RPMI7951 (cell line): ENCODE results near the gene RNU4-1. TPM values are rescaled to one million over a fixed set of nuclear protein-coding genes. Genes with fewer than 3 reads are reported as not detected.
A peak's percentile ranks its signal among the peaks of the same experiment; 100 is the strongest.
"Not testable (repeated sequence)": the region's sequence is repeated elsewhere in the genome, so short reads cannot be mapped to it uniquely, and the experiment has no call there.

ENCODE experiments used
- DNase-seq: peaks from one replicate; pipeline ENCODE4 v3.0.0-alpha.2; 2012; ENCODE audit warnings: low read depth
- total RNA-seq: library from RNA; depleted of rRNA; stranded (reverse); fragments of >200 nt; shearing (Covaris generic); gene quantifications from 2 replicates; pipeline ENCODE4 v1.2.3, GENCODE V29; 2014; rRNA removed

The RNU4-1 gene
- total RNA-seq, 1 experiment from 2014 or later: under 0.01 TPM

DNA sequence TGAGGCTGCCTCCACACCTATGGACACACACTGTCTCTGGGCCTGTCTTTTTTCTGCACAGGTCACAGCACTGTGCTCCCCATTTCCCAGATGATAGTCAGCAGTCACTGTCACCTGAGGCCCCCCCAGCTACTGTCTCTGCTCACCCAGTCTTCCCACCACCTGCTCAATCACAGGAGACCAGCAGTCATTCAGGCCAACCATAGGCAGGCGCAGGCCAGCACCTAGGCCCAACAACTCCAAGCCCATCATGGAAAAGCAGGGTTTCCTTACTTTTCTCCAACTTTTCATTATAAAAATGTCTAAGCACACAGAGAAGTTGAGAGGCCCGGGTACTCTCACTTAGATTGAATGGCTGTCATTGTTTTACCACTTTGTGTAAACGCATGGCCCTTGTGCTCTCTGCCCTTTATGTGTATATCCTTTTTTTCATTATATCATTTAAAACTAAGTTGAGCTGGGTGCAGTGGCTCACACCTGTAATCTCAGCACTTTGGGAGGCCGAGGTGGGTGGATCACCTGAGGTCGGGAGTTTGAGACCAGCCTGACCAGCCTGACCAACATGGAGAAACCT is 34.6 kb downstream of the RNU4-1 start:
- no peak for DNase-seq

DNA sequence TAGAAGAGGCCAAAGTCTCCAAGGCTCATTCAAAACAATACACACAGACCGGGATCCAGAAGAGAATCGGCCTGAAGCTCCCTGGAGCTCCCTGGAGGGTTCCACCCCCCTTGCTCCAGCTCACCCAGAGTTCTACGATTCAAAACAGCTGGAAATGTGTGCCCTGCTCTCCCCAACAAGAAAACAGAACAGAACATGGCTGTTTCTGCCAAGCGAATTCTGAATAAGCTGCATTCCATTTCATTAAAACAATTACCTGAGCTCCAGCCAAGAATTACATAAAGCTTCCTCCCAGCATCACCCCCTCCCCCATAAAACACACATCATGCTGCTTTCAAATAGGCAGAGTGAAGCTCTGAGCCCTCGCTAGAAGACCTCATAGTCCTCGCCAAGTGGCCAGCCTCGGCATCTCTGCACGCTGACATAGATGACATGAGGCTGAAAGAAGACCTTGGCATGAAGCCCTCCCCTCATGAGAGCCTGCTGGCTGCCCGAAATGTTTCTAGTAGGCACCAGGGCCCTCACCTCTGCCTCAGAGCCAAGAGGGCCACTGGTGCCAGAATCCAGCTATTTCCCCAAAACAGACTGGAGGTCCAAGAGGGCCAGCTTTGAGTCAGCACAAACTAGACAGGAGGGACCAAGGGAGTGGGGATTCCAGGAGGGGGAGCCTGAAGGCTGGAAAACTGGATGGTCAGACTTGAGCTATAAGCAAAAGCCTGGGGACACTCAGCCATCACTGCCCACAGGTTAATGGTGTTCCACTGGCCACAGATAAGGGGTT is 35.8 kb downstream of the RNU4-1 start:
- DNase-seq: no peak

DNA sequence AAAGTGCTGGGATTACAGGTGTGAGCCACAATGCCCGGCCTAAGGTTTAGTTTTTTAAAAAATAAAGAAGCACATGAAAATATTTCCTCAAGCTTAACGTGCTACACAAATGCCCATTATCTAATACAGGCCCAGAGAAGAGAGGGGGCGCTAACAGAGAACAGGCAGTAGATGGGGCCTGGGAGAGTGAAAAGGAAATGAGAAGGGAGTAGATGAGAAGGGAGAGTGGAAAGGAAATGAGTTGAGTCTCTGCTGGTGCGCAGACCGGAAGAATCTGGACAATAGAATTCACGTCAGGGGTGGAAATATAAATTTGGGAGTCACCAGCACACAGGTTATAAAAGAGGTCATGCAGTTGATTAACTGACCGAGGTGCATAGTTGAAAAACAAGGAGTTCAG is 38.2 kb downstream of the RNU4-1 start:
- no peak for DNase-seq

DNA sequence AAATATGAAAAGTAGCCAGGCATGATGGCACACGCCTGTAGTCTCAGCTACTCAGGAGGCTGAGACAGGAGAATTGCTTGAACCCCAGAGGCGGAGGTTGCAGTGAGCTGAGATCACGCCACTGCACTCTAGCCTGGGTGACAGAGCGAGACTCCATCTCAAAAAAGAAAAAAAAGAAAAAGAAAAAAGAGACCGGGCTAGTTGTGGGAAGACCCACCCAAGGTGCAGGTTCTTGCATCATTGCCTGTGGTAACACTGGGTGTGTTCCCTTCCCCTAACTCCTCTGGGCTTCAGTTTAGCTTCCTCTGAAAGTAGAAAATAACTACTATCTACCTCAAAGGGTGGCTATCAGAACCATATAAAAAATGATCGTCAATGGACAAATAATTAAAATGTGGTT is 39.7 kb downstream of the RNU4-1 start:
- not testable (repeated sequence) for DNase-seq

DNA sequence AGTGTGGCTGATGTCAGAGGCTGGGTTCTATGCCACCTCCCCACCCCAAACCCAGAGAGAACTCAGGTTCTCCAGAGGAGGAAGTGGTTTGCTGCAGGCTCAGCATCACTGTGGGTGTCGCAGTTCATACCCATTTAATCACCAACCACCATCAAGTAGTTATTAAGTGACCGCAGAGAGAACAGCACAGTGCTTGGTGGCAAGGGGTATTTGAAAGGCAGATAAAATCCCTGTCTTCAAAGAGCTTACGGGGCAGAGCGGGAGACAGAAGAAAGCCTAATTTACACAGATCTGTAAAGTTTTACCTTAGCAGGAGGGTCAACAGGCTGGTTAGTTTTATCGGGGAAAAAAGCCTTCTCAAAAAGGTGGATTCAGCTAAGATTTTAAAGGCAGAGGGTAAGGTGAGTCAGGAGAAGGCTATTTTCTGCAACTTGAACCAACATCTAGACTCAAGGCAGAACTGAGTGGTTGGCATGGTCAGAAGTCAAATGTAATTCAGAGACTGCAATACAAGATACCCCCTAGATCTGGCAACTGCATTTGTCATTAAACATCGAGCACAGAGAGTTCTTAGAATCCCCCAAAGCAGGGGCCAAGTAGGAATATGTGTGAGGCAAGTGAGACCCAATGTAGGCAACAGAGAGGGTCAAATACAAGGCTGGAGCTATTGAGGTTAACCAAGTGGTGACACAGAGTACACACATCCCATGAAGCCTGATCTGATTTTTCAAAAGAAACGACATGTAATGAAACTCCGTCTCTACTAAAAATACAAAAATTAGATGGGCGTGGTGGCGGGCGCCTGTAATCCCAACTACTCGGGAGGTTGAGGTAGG is 40.7 kb downstream of the RNU4-1 start:
- DNase-seq: no peak

DNA sequence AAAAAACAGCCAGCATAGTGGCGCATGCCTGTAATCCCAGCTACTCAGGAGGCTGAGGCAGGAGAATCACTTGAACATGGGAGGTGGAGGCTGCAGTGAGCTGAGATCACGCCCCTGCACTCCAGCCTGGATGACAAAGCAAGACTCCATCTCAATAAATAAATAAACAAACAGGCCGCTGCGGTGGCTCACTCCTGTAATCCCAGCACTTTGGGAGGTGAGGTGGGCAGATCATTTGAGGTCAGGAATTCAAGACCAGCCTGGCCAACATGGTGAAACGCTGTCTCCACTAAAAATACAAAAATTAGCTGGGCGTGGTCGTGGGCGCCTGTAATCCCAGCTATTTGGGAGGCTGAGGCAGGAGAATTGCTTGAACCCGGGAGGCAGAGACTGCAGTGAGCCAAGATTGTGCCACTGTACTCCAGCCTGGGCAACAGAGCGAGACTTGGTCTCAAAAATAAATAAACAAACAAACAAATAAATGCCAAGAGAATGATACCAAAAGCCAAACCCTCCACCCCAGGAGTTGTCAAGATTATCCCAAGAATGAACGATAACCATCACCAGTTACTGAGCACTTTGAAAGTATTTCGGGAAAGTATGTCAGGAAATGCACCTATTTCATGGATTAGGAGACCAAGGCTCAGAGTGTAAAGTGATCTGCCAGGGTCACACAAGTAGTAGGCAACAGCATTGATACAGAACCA is 41.5 kb downstream of the RNU4-1 start:
- DNase-seq: not testable (repeated sequence)

DNA sequence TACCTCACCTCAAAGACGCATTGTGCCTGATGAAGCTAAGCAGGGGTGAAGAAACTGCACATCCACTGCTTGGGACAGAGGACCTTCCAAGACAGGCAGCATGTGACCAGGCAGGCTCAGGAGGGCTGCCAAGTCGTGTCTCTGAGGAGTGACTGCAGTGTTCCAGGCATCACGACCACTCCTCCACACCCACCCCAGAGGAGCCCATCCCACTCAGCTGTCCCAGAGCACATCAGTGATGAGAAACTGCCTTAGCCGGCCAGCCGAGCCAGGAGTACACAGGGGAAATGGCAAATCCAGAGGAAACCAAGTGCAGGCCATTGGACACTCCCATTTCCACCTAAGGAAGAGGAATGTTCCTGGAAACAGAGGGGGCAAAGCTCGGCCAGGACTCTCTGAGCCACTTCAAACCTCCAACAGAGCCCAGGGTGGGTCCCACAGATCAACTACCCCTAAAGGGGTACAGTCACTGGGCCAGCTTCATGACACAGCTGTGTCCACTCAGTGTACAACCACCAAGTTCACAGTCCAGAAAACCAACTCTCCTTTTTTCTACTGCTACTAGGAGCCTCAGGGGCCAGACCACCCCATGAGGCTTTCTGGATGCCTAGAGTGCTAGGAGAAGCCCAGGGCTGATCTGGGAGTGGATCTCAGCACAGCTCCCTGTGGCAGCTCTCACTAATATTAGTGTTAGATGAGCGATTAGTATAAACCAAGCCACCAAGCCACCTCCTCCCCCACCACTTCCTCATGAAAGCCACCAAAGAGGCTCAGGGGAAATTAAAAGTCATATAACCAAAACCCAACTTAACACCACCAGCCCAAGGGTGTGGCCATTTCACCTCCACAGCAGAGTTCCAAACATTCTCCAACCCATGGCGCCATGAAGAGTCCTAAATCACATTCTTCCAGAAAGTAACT is 42.9 kb downstream of the RNU4-1 start:
- peak; percentile 64 for DNase-seq

DNA sequence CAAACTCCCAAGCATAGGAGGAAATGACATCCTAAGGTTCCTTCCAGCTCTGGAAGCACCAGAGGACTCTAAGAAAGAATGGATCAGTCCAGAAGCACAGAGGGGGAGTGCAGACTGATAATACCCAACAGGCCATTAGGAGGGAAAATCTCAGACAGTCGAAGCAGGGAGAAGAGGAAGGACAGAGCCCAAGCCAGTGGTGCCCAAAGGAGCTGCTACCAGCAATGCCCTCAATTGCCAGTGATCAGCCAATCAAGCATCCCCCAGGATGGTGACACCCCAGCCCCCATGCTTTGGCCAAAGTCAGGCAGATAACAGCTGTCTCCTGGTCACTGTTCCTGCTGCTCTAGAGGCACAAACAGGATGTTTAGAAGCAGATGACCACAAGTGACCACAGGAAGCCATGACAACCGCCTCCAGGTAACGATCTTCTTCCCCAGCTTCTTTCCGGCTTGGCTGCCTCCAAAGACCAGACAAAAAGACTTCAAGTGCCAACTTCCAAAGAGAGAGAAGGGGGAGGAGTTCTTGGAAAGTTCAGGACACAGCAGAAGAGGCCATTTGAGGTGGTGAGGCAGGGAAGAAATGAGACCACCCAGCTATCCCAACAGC is 43.7 kb downstream of the RNU4-1 start:
- peak; percentile 73 for DNase-seq

DNA sequence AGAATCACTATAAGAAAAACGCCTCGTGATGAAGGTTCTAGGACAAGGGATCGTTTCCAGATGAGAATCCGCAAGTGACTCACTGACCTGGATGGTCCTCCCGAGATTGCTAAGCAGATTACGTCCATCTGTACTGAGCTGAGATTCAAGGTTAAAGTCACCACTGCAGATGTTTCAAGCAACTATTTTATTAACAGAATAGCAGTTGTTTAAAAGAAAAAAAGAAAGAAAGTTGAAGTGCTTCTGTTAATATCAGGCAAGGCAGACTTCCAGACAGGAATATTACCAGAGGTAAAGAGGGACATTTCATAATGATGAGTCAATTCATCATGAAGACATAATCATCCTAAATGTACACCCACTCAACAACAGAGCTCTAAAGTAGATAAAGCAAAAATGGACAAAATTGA is 45.4 kb downstream of the RNU4-1 start:
- DNase-seq: peak; percentile 91

DNA sequence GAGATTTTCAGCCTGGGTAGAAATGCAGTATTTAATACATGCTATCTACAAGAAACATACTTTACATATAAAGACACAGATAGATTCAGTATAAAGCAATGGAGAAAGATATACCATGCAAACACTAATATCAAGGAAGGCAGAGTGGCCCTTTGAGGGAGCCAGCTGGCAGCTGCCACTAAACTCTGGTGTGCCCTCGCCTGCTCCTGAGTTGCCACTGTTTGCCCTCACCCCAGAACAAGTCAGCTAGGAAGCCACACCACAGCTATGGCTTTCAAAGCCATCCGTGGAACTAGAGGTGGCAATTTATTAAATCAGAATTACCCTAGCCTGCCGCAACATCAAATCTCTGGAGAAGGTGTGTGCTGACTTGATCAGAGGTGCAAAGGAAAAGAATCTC is 45.9 kb downstream of the RNU4-1 start:
- DNase-seq: no peak

DNA sequence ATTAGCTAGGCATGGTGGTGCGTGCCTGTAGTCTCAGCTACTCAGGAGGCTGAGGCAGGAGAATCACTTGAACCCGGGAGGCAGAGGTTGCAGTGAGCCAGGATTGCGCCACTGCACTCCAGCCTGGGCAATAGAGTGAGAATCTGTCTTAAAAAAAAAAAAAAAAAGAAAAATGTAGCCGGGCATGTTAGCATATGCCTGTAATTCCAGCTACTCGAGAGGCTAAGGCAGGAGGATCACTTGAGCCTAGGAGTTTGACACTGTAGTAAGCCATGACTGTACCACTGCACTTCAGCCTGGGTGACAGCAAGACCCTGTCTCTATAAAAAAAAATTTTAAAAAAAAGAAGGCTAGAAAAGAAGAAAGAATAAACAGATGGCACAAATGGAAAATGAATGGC is 46.3 kb downstream of the RNU4-1 start:
- not testable (repeated sequence) for DNase-seq

Other genes with a start within 250 kb of the RNU4-1 start
- gene RAB35, start 176.5 kb downstream of the RNU4-1 start, total RNA-seq: 16.6 and 16.8 TPM in 2 replicates
- 27.0 and 39.4 TPM in 2 replicates for gene GCN1, start 98.5 kb downstream of the RNU4-1 start, total RNA-seq
- 3,658 and 4,112 TPM in 2 replicates for gene RPLP0, start 92.1 kb downstream of the RNU4-1 start, total RNA-seq
- gene PXN, start 27.5 kb downstream of the RNU4-1 start, total RNA-seq: 51.0 and 57.9 TPM in 2 replicates
- gene RNU4-2, start 1.3 kb downstream of the RNU4-1 start, total RNA-seq: under 0.01 TPM in 2 replicates
- gene SIRT4, start 9.1 kb upstream of the RNU4-1 start, total RNA-seq: 1.9 and 2.2 TPM in 2 replicates
- gene PLA2G1B, start 34.5 kb upstream of the RNU4-1 start, total RNA-seq: 1.1 TPM in 1 of 2 replicates, not detected in the other
- not detected in 2 replicates for gene MSI1, start 75.9 kb upstream of the RNU4-1 start, total RNA-seq
- 430 and 475 TPM in 2 replicates for gene COX6A1, start 144.9 kb upstream of the RNU4-1 start, total RNA-seq
- 26.9 and 33.5 TPM in 2 replicates for gene TRIAP1, start 153.1 kb upstream of the RNU4-1 start, total RNA-seq
- gene GATC, start 153.2 kb upstream of the RNU4-1 start, total RNA-seq: 17.7 and 17.8 TPM in 2 replicates
- gene SRSF9, start 176.5 kb upstream of the RNU4-1 start, total RNA-seq: 172 and 194 TPM in 2 replicates
- gene DYNLL1, start 202.9 kb upstream of the RNU4-1 start, total RNA-seq: 585 and 618 TPM in 2 replicates
- gene COQ5, start 235.9 kb upstream of the RNU4-1 start, total RNA-seq: 32.3 and 34.1 TPM in 2 replicates
- 60.8 and 74.8 TPM in 2 replicates for gene RNF10, start 241.1 kb upstream of the RNU4-1 start, total RNA-seq